Vagina (tissue), 2 donors: ENCODE results near the gene ADIG. TPM values are rescaled to one million over a fixed set of nuclear protein-coding genes. Genes with fewer than 3 reads are reported as not detected.

ENCODE experiments used
- DNase-seq, 2 donors: peaks; one replicate each; pipeline ENCODE4 v3.0.0-alpha.2; 2017; ENCODE audit errors: extremely low spot score in 2 of 2
- H3K27ac ChIP-seq: fragments of 200-600 bp; sonication (generic); one replicate; pipeline ENCODE4 v1.5.1; 2019
- H3K27me3 ChIP-seq: fragments of 200-600 bp; sonication (generic); one replicate; pipeline ENCODE4 v1.5.1; 2019
- H3K36me3 ChIP-seq, 2 donors: fragments of 200-600 bp; sonication (generic); one replicate each; pipeline ENCODE4 v1.5.1; 2017 to 2019
- H3K4me1 ChIP-seq: fragments of 200-600 bp; sonication (generic); one replicate; pipeline ENCODE4 v1.5.1; 2019
- H3K4me3 ChIP-seq, 2 donors: fragments of 200-600 bp; sonication (generic); 1 replicate in 1 of 2; 2 replicates in 1 of 2; pipeline ENCODE4 v1.5.1; 2016 to 2019
- H3K9me3 ChIP-seq: fragments of 200-600 bp; sonication (generic); one replicate; pipeline ENCODE4 v1.5.1; 2019
- CTCF ChIP-seq, 3 experiments: fragments of 450-650 bp in 2 of 3; fragments of 200-600 bp in 1 of 3; sonication (generic) in 1 of 3; IDR thresholded peaks; one replicate each; pipeline ENCODE4 v1.5.1; 2017 to 2019; ENCODE audit warnings: antibody characterized with exemption in 3 of 3, mild to moderate bottlenecking in 2 of 3, moderate library complexity in 2 of 3
- POLR2A ChIP-seq, 2 donors: fragments of 450-650 bp; IDR thresholded peaks; one replicate each; pipeline ENCODE4 v1.6.1; 2017; ENCODE audit warnings: antibody characterized with exemption in 2 of 2, mild to moderate bottlenecking in 2 of 2, moderate library complexity in 2 of 2
- POLR2AphosphoS5 ChIP-seq, 2 donors: sonication (generic); formaldehyde crosslinking; IDR thresholded peaks; one replicate each; pipeline ENCODE4 v1.9.0; 2017; ENCODE audit warnings: antibody characterized with exemption in 2 of 2, mild to moderate bottlenecking in 2 of 2, low read depth in 1 of 2; ENCODE audit not compliant: insufficient read depth in 1 of 2
- intact Hi-C: fragments of 100-400 bp; cut with DNase I; formaldehyde crosslinking; loops from one replicate; pipeline ENCODE4 v1.15.1; 2023
- total RNA-seq: library from RNA; depleted of rRNA; stranded (reverse); fragments of >200 nt; gene quantifications from one replicate; pipeline ENCODE4 v1.2.3, GENCODE V29; 2016

ADIG gene
- total RNA-seq, 1 donor from 2014 or later: not detected

GRCh38 chr20:38543014-38543906 is 37.7 kb upstream of the ADIG start:
- no peaks in the 10 kb centered on the region for H3K4me1 ChIP-seq
- no peak overlapping the region for H3K27ac ChIP-seq
- H3K4me3 ChIP-seq: no peak overlapping the region
- intact Hi-C loops: no loop called here
- H3K27me3 ChIP-seq: no peaks in the 10 kb centered on the region
- no peaks in the 10 kb centered on the region for H3K9me3 ChIP-seq
- TF ChIP-seq POLR2A (IDR thresholded peaks at IDR 0.05): no peak
- no peak for DNase-seq
- peaks cover 0 to 79% of the 10 kb centered on the region in 2 donors for H3K36me3 ChIP-seq

GRCh38 chr20:38545771-38546170 is 35.2 kb upstream of the ADIG start:
- Histone ChIP-seq H3K4me3 (no peak overlapping the region), H3K9me3 (no peaks in the 10 kb centered on the region), H3K4me1 (no peaks in the 10 kb centered on the region), H3K36me3 (peaks cover 0 to 82% of the 10 kb centered on the region in 2 donors), H3K27ac (no peak overlapping the region), H3K27me3 (no peaks in the 10 kb centered on the region)
- TF ChIP-seq POLR2AphosphoS5 (IDR thresholded peaks at IDR 0.05; ENCODE audit: insufficient read depth in 1 of 2, low read depth in 1 of 2): no peak
- TF ChIP-seq CTCF (IDR thresholded peaks at IDR 0.05): no peak
- no peak for TF ChIP-seq POLR2A (IDR thresholded peaks at IDR 0.05)
- intact Hi-C loops: no loop called here
- no peak for DNase-seq

GRCh38 chr20:38547288-38548085 is 33.5 kb upstream of the ADIG start:
- Histone ChIP-seq H3K27me3 (no peaks in the 10 kb centered on the region), H3K36me3 (peaks cover 0 to 82% of the 10 kb centered on the region in 2 donors), H3K4me1 (no peaks in the 10 kb centered on the region), H3K27ac (no peak overlapping the region), H3K9me3 (no peaks in the 10 kb centered on the region), H3K4me3 (no peak overlapping the region)
- DNase-seq: no peak
- TF ChIP-seq POLR2A (IDR thresholded peaks at IDR 0.05) (no peak), POLR2AphosphoS5 (IDR thresholded peaks at IDR 0.05; ENCODE audit: insufficient read depth in 1 of 2, low read depth in 1 of 2) (no peak), CTCF (IDR thresholded peaks at IDR 0.05) (no peak)
- intact Hi-C loops: no loop called here

- Histone ChIP-seq H3K4me3 (no peak overlapping the region), H3K4me1 (no peaks in the 10 kb centered on the region), H3K27me3 (no peaks in the 10 kb centered on the region), H3K36me3 (peaks cover 0 to 92% of the 10 kb centered on the region in 2 donors), H3K9me3 (no peaks in the 10 kb centered on the region), H3K27ac (no peak overlapping the region)
- no peak for TF ChIP-seq POLR2A (IDR thresholded peaks at IDR 0.05)
- TF ChIP-seq POLR2AphosphoS5 (IDR thresholded peaks at IDR 0.05; ENCODE audit: insufficient read depth in 1 of 2, low read depth in 1 of 2): no peak
- TF ChIP-seq CTCF (IDR thresholded peaks at IDR 0.05): no peak
- intact Hi-C loops: no loop called here
- DNase-seq: no peak
These were observed 32.5 kb upstream of the ADIG start for GRCh38 chr20:38548356-38549083.

- intact Hi-C loops: no loop called here
These were observed 30.7 kb upstream of the ADIG start for GRCh38 chr20:38550274-38550673.

More at GRCh38 chr20:38550274-38550673, 30.7 kb upstream of the ADIG start:
- no peak for DNase-seq
- no peak for TF ChIP-seq POLR2AphosphoS5 (IDR thresholded peaks at IDR 0.05; ENCODE audit: insufficient read depth in 1 of 2, low read depth in 1 of 2)
- no peak for TF ChIP-seq CTCF (IDR thresholded peaks at IDR 0.05)
- TF ChIP-seq POLR2A (IDR thresholded peaks at IDR 0.05): no peak
- H3K9me3 ChIP-seq: no peaks in the 10 kb centered on the region
- no peak overlapping the region for H3K27ac ChIP-seq
- peaks cover 0 to 95% of the 10 kb centered on the region in 2 donors for H3K36me3 ChIP-seq
- no peaks in the 10 kb centered on the region for H3K27me3 ChIP-seq
- H3K4me1 ChIP-seq: no peaks in the 10 kb centered on the region
- no peak overlapping the region for H3K4me3 ChIP-seq
